Mucosa of descending colon (tissue), 3 donors: Measurements from ENCODE around the gene TRIM26. TPM values are rescaled to one million over a fixed set of nuclear protein-coding genes. Genes with fewer than 3 reads are reported as not detected.
"Not testable (repeated sequence)": the region's sequence is repeated elsewhere in the genome, so short reads cannot be mapped to it uniquely, and the experiment has no call there.

Source experiments
- ATAC-seq: fragments of 200-7000 bp; cut with Tn5 transposase; one replicate; pipeline ENCODE4 v1.9.1; 2020; ENCODE audit warnings: mild to moderate bottlenecking, moderate library complexity
- DNase-seq, 3 donors: peaks; one replicate each; pipeline ENCODE4 v3.0.0-alpha.2; 2020
- H3K36me3 ChIP-seq: fragments of 200-600 bp; one replicate; pipeline ENCODE4 v1.8.0; 2021; ENCODE audit warnings: low read depth, mild to moderate bottlenecking
- H3K4me1 ChIP-seq: fragments of 200-600 bp; one replicate; pipeline ENCODE4 v1.8.0; 2021; ENCODE audit warnings: low read depth, mild to moderate bottlenecking
- H3K4me3 ChIP-seq: fragments of 200-600 bp; one replicate; pipeline ENCODE4 v1.8.0; 2021; ENCODE audit warnings: mild to moderate bottlenecking
- H3K9me3 ChIP-seq: fragments of 200-600 bp; one replicate; pipeline ENCODE4 v1.8.0; 2021; ENCODE audit warnings: mild to moderate bottlenecking
- CTCF ChIP-seq: fragments of 200-600 bp; IDR thresholded peaks from one replicate; pipeline ENCODE4 v1.8.0; 2022; ENCODE audit warnings: antibody characterized with exemption, mild to moderate bottlenecking
- intact Hi-C, 2 donors: fragments of 100-400 bp; cut with DNase I in 1 of 2; cut with micrococcal nuclease in 1 of 2; formaldehyde crosslinking; loops; one replicate each; pipeline versions ENCODE4 v1.11.0 to v1.11.1; 2022; cut with DNase I, micrococcal nuclease
- total RNA-seq, 3 donors: library from RNA; stranded (reverse); fragmentation: NEBNext Ultra II Directional in 2 of 3; extraction: Animal tissue kit (Norgen Biotek cat#: 25700) in 2 of 3; gene quantifications; one replicate each; pipeline versions ENCODE4 v1.2.1 to v1.2.4, GENCODE V29; 2021 to 2023
- donor health status: DM: no; HTN: no; CAD: no; lungs with moderate emphysema.
- donor health status: DM: no; HTN: no; CAD: no.
- donor health status: DM: no; HTN: yes; CAD: no.

The TRIM26 gene
- total RNA-seq, 3 donors from 2014 or later = 52.6 to 58.1 (median 53.0) TPM

- H3K9me3 ChIP-seq = no peaks in the 10 kb centered on the region
- intact Hi-C loops = no loop called here
- no peak for ATAC-seq
- H3K4me3 ChIP-seq = no peak overlapping the region
- TF ChIP-seq CTCF = no peak
- peaks cover 5% of the 10 kb centered on the region for H3K4me1 ChIP-seq
- no peaks in the 10 kb centered on the region for H3K36me3 ChIP-seq
- DNase-seq = no peak
Observed at GRCh38 chr6:30167101-30167500, 46.1 kb downstream of the TRIM26 start.

GRCh38 chr6:30165238-30165637 is 48.0 kb downstream of the TRIM26 start:
- H3K4me3 ChIP-seq, ATAC-seq, DNase-seq, intact Hi-C loops, H3K36me3 ChIP-seq, H3K9me3 ChIP-seq, H3K4me1 ChIP-seq: not testable (repeated sequence)

- ATAC-seq = no peak
- DNase-seq = no peak
- no peaks in the 10 kb centered on the region for H3K36me3 ChIP-seq
- TF ChIP-seq CTCF = no peak
- H3K9me3 ChIP-seq = no peaks in the 10 kb centered on the region
- intact Hi-C loops = no loop called here
- H3K4me1 ChIP-seq = peaks cover 5% of the 10 kb centered on the region
- no peak overlapping the region for H3K4me3 ChIP-seq
Observed at GRCh38 chr6:30164714-30165113, 48.5 kb downstream of the TRIM26 start.

- DNase-seq (peak in 2 of 3 donors; percentile 49 to 54), ATAC-seq (peak; percentile 22)
- Histone ChIP-seq H3K4me1 (peaks cover 5% of the 10 kb centered on the region), H3K9me3 (no peaks in the 10 kb centered on the region), H3K4me3 (peak overlapping the region; percentile 24), H3K36me3 (no peaks in the 10 kb centered on the region)
- intact Hi-C loops = no loop called here
- TF ChIP-seq CTCF = no peak
Observed at GRCh38 chr6:30163918-30164654, 49.1 kb downstream of the TRIM26 start.

- no peak for TF ChIP-seq CTCF
- DNase-seq = peak; percentile 90 to 94 (median 93)
- peak; percentile 90 for ATAC-seq
- no peaks in the 10 kb centered on the region for H3K9me3 ChIP-seq
- intact Hi-C loops = no loop called here
- peaks cover 5% of the 10 kb centered on the region for H3K4me1 ChIP-seq
- no peaks in the 10 kb centered on the region for H3K36me3 ChIP-seq
- H3K4me3 ChIP-seq = peak within 1 kb of the TSS; percentile 24
Observed at GRCh38 chr6:30163090-30163917, 49.9 kb downstream of the TRIM26 start, which contains the start of gene TRIM15. Gene TRIM15, plus strand, starts transcription at chr6:30163546. Its CDS starts 139 bp downstream, at chr6:30163685.
